HEK293 (cell line): ENCODE data around the gene PLA2G5.

Experiments
- CTCF ChIA-PET: fragments of 350-600 bp; formaldehyde crosslinking; extraction: SDS; loops from one replicate; lab custom pipeline; 2021; ENCODE audit warnings: antibody characterized with exemption; lab: Yijun Ruan, JAX
- POLR2A ChIA-PET: fragments of 300-600 bp; formaldehyde crosslinking; extraction: SDS; loops from one replicate; lab custom pipeline; 2020; ENCODE audit warnings: antibody characterized with exemption, inconsistent platforms; lab: Yijun Ruan, JAX
- H3K27ac ChIP-seq: fragments of 200-500 bp; sonication (Bioruptor generic); 2 replicates; pipeline ENCODE4 v1.5.1; 2014; ENCODE audit warnings: low read depth, low read length, control low read depth, inconsistent platforms; ENCODE audit errors: extremely low read depth
- H3K36me3 ChIP-seq, 2 experiments: fragments of 200-500 bp in 1 of 2; sonication (Bioruptor generic) in 1 of 2; 1 replicate in 1 of 2; 2 replicates in 1 of 2; pipeline ENCODE4 v1.5.1; 2014 to 2017; ENCODE audit warnings: inconsistent platforms in 2 of 2, low read length in 2 of 2; ENCODE audit not compliant: control insufficient read depth in 2 of 2, insufficient read depth in 1 of 2
- H3K4me1 ChIP-seq: fragments of 200-500 bp; sonication (Bioruptor generic); 2 replicates; pipeline ENCODE4 v1.5.1; 2014; ENCODE audit warnings: mild to moderate bottlenecking, low read length, inconsistent platforms; ENCODE audit not compliant: control insufficient read depth, insufficient read depth
- H3K4me3 ChIP-seq: 2 replicates; pipeline ENCODE4 v1.5.1; 2011; ENCODE audit warnings: low read depth, mild to moderate bottlenecking, control low read depth, low read length, moderate library complexity
- H3K9me3 ChIP-seq: fragments of 200-500 bp; sonication (Bioruptor generic); 2 replicates; pipeline ENCODE4 v1.5.1; 2014; ENCODE audit warnings: low read depth, low read length, inconsistent platforms; ENCODE audit not compliant: control insufficient read depth, insufficient read depth
- GLI2 ChIP-seq: fragments of 450-650 bp; formaldehyde crosslinking; IDR thresholded peaks from 2 replicates; pipeline ENCODE4; 2017; ENCODE audit warnings: missing biosample characterization, missing genetic modification characterization, low read depth, borderline replicate concordance
- KLF16 ChIP-seq: fragments of 450-650 bp; formaldehyde crosslinking; IDR thresholded peaks from 2 replicates; pipeline ENCODE4 v1.5.1; 2017; ENCODE audit warnings: missing biosample characterization, missing genetic modification characterization
- SCRT2 ChIP-seq: fragments of 450-650 bp; formaldehyde crosslinking; IDR thresholded peaks from 2 replicates; pipeline ENCODE4 v1.5.1; 2016; ENCODE audit warnings: missing biosample characterization, missing genetic modification characterization
- SP2 ChIP-seq: fragments of 450-650 bp; formaldehyde crosslinking; IDR thresholded peaks from 2 replicates; pipeline ENCODE4 v1.5.1; 2016; ENCODE audit warnings: missing biosample characterization, missing genetic modification characterization
- ZBTB8A ChIP-seq: fragments of 450-650 bp; formaldehyde crosslinking; IDR thresholded peaks from 2 replicates; pipeline ENCODE4 v1.5.1; 2016; ENCODE audit warnings: missing biosample characterization, missing genetic modification characterization
- ZNF16 ChIP-seq: fragments of 450-650 bp; formaldehyde crosslinking; IDR thresholded peaks from 2 replicates; pipeline ENCODE4 v1.5.1; 2016; ENCODE audit warnings: low read depth, missing biosample characterization, missing genetic modification characterization
- ZNF394 ChIP-seq: fragments of 450-650 bp; formaldehyde crosslinking; IDR thresholded peaks from 2 replicates; pipeline ENCODE4 v1.5.1; 2016; ENCODE audit warnings: missing biosample characterization, missing genetic modification characterization, mild to moderate bottlenecking, moderate library complexity, borderline replicate concordance
- ZNF423 ChIP-seq: fragments of 450-650 bp; formaldehyde crosslinking; IDR thresholded peaks from 2 replicates; pipeline ENCODE4 v1.5.1; 2016; ENCODE audit warnings: missing biosample characterization, missing genetic modification characterization
- ZNF449 ChIP-seq: fragments of 450-650 bp; formaldehyde crosslinking; IDR thresholded peaks from 2 replicates; pipeline ENCODE4 v1.5.1; 2017; ENCODE audit warnings: missing biosample characterization, mild to moderate bottlenecking, missing genetic modification characterization, moderate library complexity
- ZNF473 ChIP-seq: fragments of 450-650 bp; formaldehyde crosslinking; IDR thresholded peaks from 2 replicates; pipeline ENCODE4 v1.5.1; 2017; ENCODE audit warnings: missing biosample characterization, missing genetic modification characterization
- ZNF623 ChIP-seq: fragments of 450-650 bp; formaldehyde crosslinking; IDR thresholded peaks from 2 replicates; pipeline ENCODE4 v1.5.1; 2016; ENCODE audit warnings: missing biosample characterization, missing genetic modification characterization
- TF ChIP-seq, protein P1 (sequence below): fragments of 450-650 bp; IDR thresholded peaks from 2 replicates; pipeline ENCODE4 v1.5.1; 2018; ENCODE audit warnings: missing biosample characterization, missing genetic modification characterization
- TF ChIP-seq, protein P2 (sequence below): fragments of 450-650 bp; formaldehyde crosslinking; IDR thresholded peaks from 2 replicates; pipeline ENCODE4 v1.5.1; 2016; ENCODE audit warnings: missing biosample characterization, missing genetic modification characterization

Gene PLA2G5

GRCh38 chr1:20137055-20137454 lies 67.1 kb downstream of the PLA2G5 start:
- H3K4me3 ChIP-seq = no peak overlapping the region
- CTCF ChIA-PET = interaction anchor here (0.9 kb wide), 1 partner anchor 15 kb away, joined by 5 read pairs; no protein-coding TSS in a partner anchor
- no peaks in the 10 kb centered on the region for H3K9me3 ChIP-seq
- no peak for TF ChIP-seq SP2
- no peak for TF ChIP-seq ZNF16 (tag by site-specific recombination)
- no peaks in the 10 kb centered on the region for H3K4me1 ChIP-seq
- POLR2A ChIA-PET = no interaction called here
- H3K27ac ChIP-seq = no peak overlapping the region
- no peaks in the 10 kb centered on the region for H3K36me3 ChIP-seq

- Histone ChIP-seq H3K36me3 (no peaks in the 10 kb centered on the region), H3K9me3 (no peaks in the 10 kb centered on the region), H3K4me1 (no peaks in the 10 kb centered on the region), H3K27ac (no peak overlapping the region), H3K4me3 (no peak overlapping the region)
- POLR2A ChIA-PET = no interaction called here
- CTCF ChIA-PET = no interaction called here
- TF ChIP-seq ZNF423 (tag by site-specific recombination) (no peak), ZBTB8A (tag by site-specific recombination) (no peak), GLI2 (tag by site-specific recombination) (no peak), ZNF623 (tag by site-specific recombination) (no peak)
Observed at GRCh38 chr1:20137604-20138003, 67.6 kb downstream of the PLA2G5 start.

- Histone ChIP-seq H3K4me1 (no peaks in the 10 kb centered on the region), H3K9me3 (no peaks in the 10 kb centered on the region), H3K27ac (no peak overlapping the region), H3K4me3 (no peak overlapping the region), H3K36me3 (no peaks in the 10 kb centered on the region)
- ChIA-PET CTCF (no interaction called here), POLR2A (no interaction called here)
- no peak for TF ChIP-seq ZNF394 (tag by site-specific recombination)
- no peak for TF ChIP-seq KLF16 (tag by site-specific recombination)
- TF ChIP-seq ZNF449 = no peak
- TF ChIP-seq, protein P1, sequence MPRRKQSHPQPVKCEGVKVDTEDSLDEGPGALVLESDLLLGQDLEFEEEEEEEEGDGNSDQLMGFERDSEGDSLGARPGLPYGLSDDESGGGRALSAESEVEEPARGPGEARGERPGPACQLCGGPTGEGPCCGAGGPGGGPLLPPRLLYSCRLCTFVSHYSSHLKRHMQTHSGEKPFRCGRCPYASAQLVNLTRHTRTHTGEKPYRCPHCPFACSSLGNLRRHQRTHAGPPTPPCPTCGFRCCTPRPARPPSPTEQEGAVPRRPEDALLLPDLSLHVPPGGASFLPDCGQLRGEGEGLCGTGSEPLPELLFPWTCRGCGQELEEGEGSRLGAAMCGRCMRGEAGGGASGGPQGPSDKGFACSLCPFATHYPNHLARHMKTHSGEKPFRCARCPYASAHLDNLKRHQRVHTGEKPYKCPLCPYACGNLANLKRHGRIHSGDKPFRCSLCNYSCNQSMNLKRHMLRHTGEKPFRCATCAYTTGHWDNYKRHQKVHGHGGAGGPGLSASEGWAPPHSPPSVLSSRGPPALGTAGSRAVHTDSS (tag by site-specific recombination) = no peak
- TF ChIP-seq ZNF473 (tag by site-specific recombination) = no peak
Observed at GRCh38 chr1:20138346-20138745, 68.4 kb downstream of the PLA2G5 start.

GRCh38 chr1:20138961-20139550 lies 69.1 kb downstream of the PLA2G5 start, which contains the start of gene PLA2G2F:
PLA2G2F (plus strand) TSS chr1:20139323; CDS start chr1:20139428, 105 bp downstream.
- CTCF ChIA-PET = no interaction called here
- POLR2A ChIA-PET = no interaction called here
- no peak within 1 kb of the TSS for H3K27ac ChIP-seq

More at GRCh38 chr1:20138961-20139550, 69.1 kb downstream of the PLA2G5 start, which contains the start of gene PLA2G2F:
- no peaks in the 10 kb centered on the region for H3K36me3 ChIP-seq
- no peaks in the 10 kb centered on the region for H3K9me3 ChIP-seq
- no peak within 1 kb of the TSS for H3K4me3 ChIP-seq
- H3K4me1 ChIP-seq = no peaks in the 10 kb centered on the region
- TF ChIP-seq SCRT2 = 0 out of 2 replicates have a peak, but pooled peaks have one; percentile 14
- TF ChIP-seq, protein P2, sequence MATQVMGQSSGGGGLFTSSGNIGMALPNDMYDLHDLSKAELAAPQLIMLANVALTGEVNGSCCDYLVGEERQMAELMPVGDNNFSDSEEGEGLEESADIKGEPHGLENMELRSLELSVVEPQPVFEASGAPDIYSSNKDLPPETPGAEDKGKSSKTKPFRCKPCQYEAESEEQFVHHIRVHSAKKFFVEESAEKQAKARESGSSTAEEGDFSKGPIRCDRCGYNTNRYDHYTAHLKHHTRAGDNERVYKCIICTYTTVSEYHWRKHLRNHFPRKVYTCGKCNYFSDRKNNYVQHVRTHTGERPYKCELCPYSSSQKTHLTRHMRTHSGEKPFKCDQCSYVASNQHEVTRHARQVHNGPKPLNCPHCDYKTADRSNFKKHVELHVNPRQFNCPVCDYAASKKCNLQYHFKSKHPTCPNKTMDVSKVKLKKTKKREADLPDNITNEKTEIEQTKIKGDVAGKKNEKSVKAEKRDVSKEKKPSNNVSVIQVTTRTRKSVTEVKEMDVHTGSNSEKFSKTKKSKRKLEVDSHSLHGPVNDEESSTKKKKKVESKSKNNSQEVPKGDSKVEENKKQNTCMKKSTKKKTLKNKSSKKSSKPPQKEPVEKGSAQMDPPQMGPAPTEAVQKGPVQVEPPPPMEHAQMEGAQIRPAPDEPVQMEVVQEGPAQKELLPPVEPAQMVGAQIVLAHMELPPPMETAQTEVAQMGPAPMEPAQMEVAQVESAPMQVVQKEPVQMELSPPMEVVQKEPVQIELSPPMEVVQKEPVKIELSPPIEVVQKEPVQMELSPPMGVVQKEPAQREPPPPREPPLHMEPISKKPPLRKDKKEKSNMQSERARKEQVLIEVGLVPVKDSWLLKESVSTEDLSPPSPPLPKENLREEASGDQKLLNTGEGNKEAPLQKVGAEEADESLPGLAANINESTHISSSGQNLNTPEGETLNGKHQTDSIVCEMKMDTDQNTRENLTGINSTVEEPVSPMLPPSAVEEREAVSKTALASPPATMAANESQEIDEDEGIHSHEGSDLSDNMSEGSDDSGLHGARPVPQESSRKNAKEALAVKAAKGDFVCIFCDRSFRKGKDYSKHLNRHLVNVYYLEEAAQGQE (tag by site-specific recombination) = no peak
